ENCODE data around the gene PRR23E.

Gene PRR23E

GRCh38 chr3:127216415-127217261 is 23.7 kb downstream of the PRR23E start:
- Mint-ChIP-seq H3K4me1 (peaks cover 15% of the 10 kb centered on the region), H3K9me3 (no peaks in the 10 kb centered on the region), H3K4me3 (no peak overlapping the region), H3K36me3 (ENCODE audit: low read depth) (no peaks in the 10 kb centered on the region), H3K27me3 (peaks cover 13% of the 10 kb centered on the region), H3K27ac (no peak overlapping the region)
- ATAC-seq, result peak; percentile 21
- no peak for DNase-seq

- H3K9me3 Mint-ChIP-seq, result no peaks in the 10 kb centered on the region
- no peak overlapping the region for H3K4me3 Mint-ChIP-seq
- DNase-seq, result no peak
- H3K27ac Mint-ChIP-seq, result no peak overlapping the region
- no peaks in the 10 kb centered on the region for H3K36me3 Mint-ChIP-seq (ENCODE audit: low read depth)
- ATAC-seq, result peak; percentile 53
- H3K4me1 Mint-ChIP-seq, result peaks cover 15% of the 10 kb centered on the region
- peaks cover 14% of the 10 kb centered on the region for H3K27me3 Mint-ChIP-seq
Observed at GRCh38 chr3:127217596-127218453, 24.9 kb downstream of the PRR23E start.

- Mint-ChIP-seq H3K27ac (no peak overlapping the region), H3K4me3 (no peak overlapping the region), H3K36me3 (ENCODE audit: low read depth) (no peaks in the 10 kb centered on the region), H3K4me1 (peaks cover 18% of the 10 kb centered on the region), H3K27me3 (peaks cover 14% of the 10 kb centered on the region), H3K9me3 (no peaks in the 10 kb centered on the region)
- no peak for ATAC-seq
- DNase-seq, result no peak
Observed at GRCh38 chr3:127218454-127218922, 25.6 kb downstream of the PRR23E start.

GRCh38 chr3:127220497-127220896 is 27.6 kb downstream of the PRR23E start:
- Mint-ChIP-seq H3K9me3 (peaks cover 14% of the 10 kb centered on the region), H3K27ac (no peak overlapping the region), H3K4me3 (no peak overlapping the region), H3K4me1 (peaks cover 15% of the 10 kb centered on the region), H3K36me3 (ENCODE audit: low read depth) (peaks cover 4% of the 10 kb centered on the region), H3K27me3 (peaks cover 9% of the 10 kb centered on the region)
- DNase-seq, result no peak
- no peak for ATAC-seq

GRCh38 chr3:127221037-127221436 is 28.1 kb downstream of the PRR23E start:
- peaks cover 15% of the 10 kb centered on the region for H3K27me3 Mint-ChIP-seq
- ATAC-seq, result no peak
- no peak for DNase-seq

GRCh38 chr3:127221446-127222035 is 28.6 kb downstream of the PRR23E start:
- Mint-ChIP-seq H3K27ac (no peak overlapping the region), H3K27me3 (peaks cover 17% of the 10 kb centered on the region), H3K4me3 (no peak overlapping the region), H3K9me3 (peaks cover 17% of the 10 kb centered on the region), H3K36me3 (ENCODE audit: low read depth) (peaks cover 7% of the 10 kb centered on the region), H3K4me1 (peaks cover 22% of the 10 kb centered on the region)
- DNase-seq, result no peak
- ATAC-seq, result no peak

More at GRCh38 chr3:127221037-127221436, 28.1 kb downstream of the PRR23E start:
- Mint-ChIP-seq H3K27ac (no peak overlapping the region), H3K36me3 (ENCODE audit: low read depth) (peaks cover 7% of the 10 kb centered on the region), H3K9me3 (peaks cover 17% of the 10 kb centered on the region), H3K4me1 (peaks cover 17% of the 10 kb centered on the region), H3K4me3 (no peak overlapping the region)

- Mint-ChIP-seq H3K27me3 (peaks cover 17% of the 10 kb centered on the region), H3K36me3 (ENCODE audit: low read depth) (peaks cover 7% of the 10 kb centered on the region), H3K4me3 (no peak overlapping the region), H3K27ac (no peak overlapping the region), H3K4me1 (peaks cover 26% of the 10 kb centered on the region), H3K9me3 (peaks cover 17% of the 10 kb centered on the region)
- DNase-seq (no peak), ATAC-seq (no peak)
Observed at GRCh38 chr3:127222163-127222562, 29.2 kb downstream of the PRR23E start.

- Mint-ChIP-seq H3K27ac (no peak overlapping the region), H3K9me3 (peaks cover 17% of the 10 kb centered on the region), H3K36me3 (ENCODE audit: low read depth) (peaks cover 7% of the 10 kb centered on the region), H3K27me3 (peaks cover 17% of the 10 kb centered on the region), H3K4me3 (no peak overlapping the region), H3K4me1 (peaks cover 28% of the 10 kb centered on the region)
- ATAC-seq (no peak), DNase-seq (no peak)
Observed at GRCh38 chr3:127222664-127223063, 29.7 kb downstream of the PRR23E start.

- H3K9me3 Mint-ChIP-seq, result peaks cover 17% of the 10 kb centered on the region
- peaks cover 17% of the 10 kb centered on the region for H3K27me3 Mint-ChIP-seq
- H3K36me3 Mint-ChIP-seq (ENCODE audit: low read depth), result peaks cover 7% of the 10 kb centered on the region
- peaks cover 28% of the 10 kb centered on the region for H3K4me1 Mint-ChIP-seq
- no peak overlapping the region for H3K4me3 Mint-ChIP-seq
- ATAC-seq, result no peak
- no peak for DNase-seq
- no peak overlapping the region for H3K27ac Mint-ChIP-seq
Observed at GRCh38 chr3:127224118-127224517, 31.2 kb downstream of the PRR23E start.

- ATAC-seq (no peak), DNase-seq (no peak)
- Mint-ChIP-seq H3K9me3 (peaks cover 20% of the 10 kb centered on the region), H3K27ac (no peak overlapping the region), H3K4me1 (peaks cover 24% of the 10 kb centered on the region), H3K36me3 (ENCODE audit: low read depth) (peaks cover 7% of the 10 kb centered on the region), H3K27me3 (peaks cover 21% of the 10 kb centered on the region), H3K4me3 (no peak overlapping the region)
Observed at GRCh38 chr3:127226457-127226856, 33.5 kb downstream of the PRR23E start.

GRCh38 chr3:127226946-127227842 is 34.3 kb downstream of the PRR23E start:
- peaks cover 7% of the 10 kb centered on the region for H3K36me3 Mint-ChIP-seq (ENCODE audit: low read depth)
- ATAC-seq, result no peak
- H3K9me3 Mint-ChIP-seq, result peaks cover 20% of the 10 kb centered on the region
- no peak overlapping the region for H3K4me3 Mint-ChIP-seq
- no peak overlapping the region for H3K27ac Mint-ChIP-seq
- H3K4me1 Mint-ChIP-seq, result peaks cover 24% of the 10 kb centered on the region
- peak; percentile 20 for DNase-seq
- H3K27me3 Mint-ChIP-seq, result peaks cover 19% of the 10 kb centered on the region

- no peak overlapping the region for H3K27ac Mint-ChIP-seq
- peaks cover 18% of the 10 kb centered on the region for H3K9me3 Mint-ChIP-seq
- no peak overlapping the region for H3K4me3 Mint-ChIP-seq
- peaks cover 7% of the 10 kb centered on the region for H3K36me3 Mint-ChIP-seq (ENCODE audit: low read depth)
- peaks cover 18% of the 10 kb centered on the region for H3K4me1 Mint-ChIP-seq
- ATAC-seq (peak; percentile 66), DNase-seq (no peak)
- H3K27me3 Mint-ChIP-seq, result peaks cover 18% of the 10 kb centered on the region
Observed at GRCh38 chr3:127228866-127229265, 35.9 kb downstream of the PRR23E start.

- no peak for ATAC-seq
- DNase-seq, result no peak
- Mint-ChIP-seq H3K27ac (no peak overlapping the region), H3K9me3 (peaks cover 3% of the 10 kb centered on the region), H3K4me3 (no peak overlapping the region), H3K36me3 (ENCODE audit: low read depth) (no peaks in the 10 kb centered on the region), H3K27me3 (peaks cover 4% of the 10 kb centered on the region), H3K4me1 (no peaks in the 10 kb centered on the region)
Observed at GRCh38 chr3:127233371-127233770, 40.4 kb downstream of the PRR23E start.

- H3K36me3 Mint-ChIP-seq (ENCODE audit: low read depth), result no peaks in the 10 kb centered on the region
- DNase-seq (no peak), ATAC-seq (no peak)
- no peaks in the 10 kb centered on the region for H3K4me1 Mint-ChIP-seq
- no peak overlapping the region for H3K4me3 Mint-ChIP-seq
- peaks cover 4% of the 10 kb centered on the region for H3K27me3 Mint-ChIP-seq
- no peak overlapping the region for H3K27ac Mint-ChIP-seq
- H3K9me3 Mint-ChIP-seq, result peaks cover 3% of the 10 kb centered on the region
Observed at GRCh38 chr3:127234778-127235177, 41.8 kb downstream of the PRR23E start.

All from activated naive CD8-positive, alpha-beta T cell treated with anti-CD3 and anti-CD28 coated beads, Interleukin-2, amount 50 U/mL, for 24 hours (primary cell).